Putamen (tissue), 1 donor: ENCODE results near the gene PLGLB2.
"Not testable (repeated sequence)": the region's sequence is repeated elsewhere in the genome, so short reads cannot be mapped to it uniquely, and the experiment has no call there.

Experiments used
- DNase-seq: peaks from one replicate; pipeline ENCODE4 v3.0.0-alpha.2; 2016; ENCODE audit warnings: low spot score

Gene PLGLB2

GRCh38 chr2:87747791-87748190, at the start of gene PLGLB2:
TSS of gene PLGLB2 (plus strand) at chr2:87748087. CDS start at chr2:87748154, 67 bp downstream.
- DNase-seq: not testable (repeated sequence)

- not testable (repeated sequence) for DNase-seq
Measured at GRCh38 chr2:87704572-87705323, 43.1 kb upstream of the PLGLB2 start.

DNA sequence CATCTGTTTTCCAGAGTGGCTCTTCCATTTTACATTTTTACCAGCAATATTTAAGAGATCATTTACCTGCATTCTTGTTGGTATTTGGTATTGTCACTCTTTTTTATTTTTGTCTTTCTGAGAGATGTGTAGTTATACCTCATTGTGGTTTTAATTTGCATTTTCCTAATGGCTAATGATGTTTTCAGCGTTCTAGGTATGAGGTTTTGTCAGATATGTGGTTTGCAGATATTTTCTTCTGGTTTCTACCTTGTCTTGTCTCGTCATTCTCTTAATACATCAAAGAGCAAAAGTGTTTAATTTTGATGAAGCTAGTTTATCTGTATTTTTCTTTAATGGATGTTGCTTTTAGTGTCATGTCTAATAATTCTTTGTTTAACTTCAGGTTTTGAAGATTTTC, 39.5 kb upstream of the PLGLB2 start:
- not testable (repeated sequence) for DNase-seq

- DNase-seq: not testable (repeated sequence)
Measured at GRCh38 chr2:87727940-87728599, 19.8 kb upstream of the PLGLB2 start.

DNA sequence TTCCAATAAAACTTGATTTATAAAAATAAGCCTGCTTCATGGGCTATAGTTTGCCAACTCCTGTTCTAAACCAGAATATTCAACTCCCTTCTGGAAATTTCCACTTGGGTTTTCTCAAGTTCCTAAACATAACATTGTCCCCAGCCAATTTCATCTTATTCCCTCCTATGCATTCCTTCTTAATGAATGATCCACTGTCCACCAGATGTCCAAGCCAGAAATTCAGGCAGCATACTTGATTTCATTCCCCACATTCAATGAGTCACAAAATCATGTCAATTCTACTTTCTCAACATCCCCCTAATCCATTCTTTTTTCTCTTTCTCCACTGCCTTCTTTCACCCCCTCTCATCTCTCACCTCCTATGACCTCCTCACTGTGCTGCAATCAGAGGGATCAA, 7.0 kb upstream of the PLGLB2 start:
- not testable (repeated sequence) for DNase-seq

DNA sequence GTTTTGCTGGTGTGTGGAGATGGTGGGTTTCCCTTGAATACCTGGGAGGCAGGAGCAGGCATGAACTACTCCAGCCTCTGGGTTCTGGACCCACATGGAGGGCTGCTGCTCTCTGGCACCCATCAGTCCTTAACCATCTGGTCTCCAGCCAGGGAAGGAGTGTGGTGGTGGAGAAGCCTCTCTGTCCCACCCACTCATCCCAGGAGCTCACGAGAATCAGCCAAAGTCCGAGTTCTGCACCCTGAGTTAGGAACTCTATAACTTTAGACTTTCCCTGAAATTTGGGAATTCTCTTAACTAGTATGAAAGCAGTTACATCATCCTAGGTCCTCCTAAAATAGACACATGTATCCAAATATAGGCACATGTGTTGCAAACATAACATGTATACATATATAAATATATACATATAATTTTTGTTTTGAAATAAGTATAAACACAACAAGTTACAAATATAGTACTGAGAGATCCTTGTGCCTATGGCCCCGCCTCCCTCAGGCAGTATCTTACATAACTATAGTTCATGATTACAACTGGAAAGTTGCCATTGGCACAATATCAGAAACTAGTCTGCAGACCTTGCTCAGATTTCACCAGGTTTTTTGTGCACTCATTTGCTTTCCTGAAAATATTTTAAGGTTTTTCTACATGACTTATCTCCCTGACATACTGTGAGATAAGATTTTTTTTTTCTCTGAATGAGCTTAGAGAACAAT, 5.3 kb upstream of the PLGLB2 start:
- DNase-seq: not testable (repeated sequence)

- DNase-seq: not testable (repeated sequence)
Measured at GRCh38 chr2:87743638-87744037, 4.2 kb upstream of the PLGLB2 start.

DNA sequence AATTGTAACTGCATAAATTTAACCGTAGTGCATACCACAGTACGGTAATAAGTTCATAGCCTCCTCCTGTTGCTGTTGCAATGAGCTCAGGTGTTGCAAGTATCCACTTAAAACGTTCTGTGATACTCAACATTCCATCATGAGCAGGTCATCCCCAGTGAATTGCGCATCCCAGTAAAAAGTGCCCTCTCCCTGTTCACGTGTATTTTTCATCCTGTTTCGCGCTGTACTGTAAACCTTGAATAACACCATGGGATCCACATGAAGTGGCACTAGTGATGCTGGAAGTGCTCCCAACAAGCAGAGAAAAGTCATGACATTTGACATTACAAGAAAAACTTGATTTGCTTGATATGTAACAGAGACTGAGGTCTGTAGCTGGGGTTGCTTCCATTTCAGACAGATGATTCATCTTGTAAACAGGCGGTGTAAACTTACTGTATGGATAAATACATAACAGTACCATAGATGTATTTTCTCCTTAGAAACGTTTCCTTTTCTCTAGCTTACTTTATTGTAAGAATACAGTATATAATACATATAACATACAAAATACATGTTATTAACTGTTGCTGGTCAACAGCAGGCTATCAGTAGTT, 2.4 kb upstream of the PLGLB2 start:
- not testable (repeated sequence) for DNase-seq

DNA sequence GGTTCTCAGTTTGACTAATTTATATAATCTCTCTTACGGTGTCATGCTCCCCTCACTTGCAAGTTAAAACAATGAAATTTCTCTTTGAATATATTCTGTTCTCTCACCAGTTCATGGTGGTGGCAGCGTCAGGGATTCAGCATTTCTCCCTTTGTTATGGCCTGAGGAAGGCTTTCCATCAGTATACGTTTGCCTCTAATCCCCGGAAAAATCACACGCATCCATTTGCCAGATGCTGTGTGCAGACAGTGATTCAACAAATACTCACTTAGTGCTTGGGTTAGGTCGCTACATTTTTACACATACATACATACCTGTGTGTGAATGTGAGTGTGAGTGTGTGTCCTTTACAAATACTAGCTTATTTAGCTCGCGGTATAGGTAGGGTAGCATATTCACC, 637 bp downstream of the PLGLB2 start:
- DNase-seq: not testable (repeated sequence)

GRCh38 chr2:87750560-87750959, 2.7 kb downstream of the PLGLB2 start:
- not testable (repeated sequence) for DNase-seq

GRCh38 chr2:87754759-87755158, 6.9 kb downstream of the PLGLB2 start:
- not testable (repeated sequence) for DNase-seq
